Neural crest cell (in vitro differentiated cells): ENCODE results near the gene KCTD15. TPM values are rescaled to one million over a fixed set of nuclear protein-coding genes. Genes with fewer than 3 reads are reported as not detected.
A peak's percentile ranks its signal among the peaks of the same experiment; 100 is the strongest.

Experiments used
- DNase-seq: peaks from one replicate; pipeline ENCODE4 v3.0.0; 2021; ENCODE audit warnings: low read depth, mixed read lengths, low spot score
- H3K27ac Mint-ChIP-seq: one replicate; pipeline ENCODE4 v1.8.0; 2021; ENCODE audit warnings: mild to moderate bottlenecking, mixed read lengths; ENCODE audit not compliant: unreplicated experiment
- H3K27me3 Mint-ChIP-seq: 2 replicates; pipeline ENCODE4 v1.8.0; 2021; ENCODE audit warnings: low read depth, mild to moderate bottlenecking, mixed read lengths
- H3K36me3 Mint-ChIP-seq: 2 replicates; pipeline ENCODE4 v1.8.0; 2021; ENCODE audit warnings: low read depth, mild to moderate bottlenecking, mixed read lengths
- H3K4me1 Mint-ChIP-seq: 2 replicates; pipeline ENCODE4 v1.8.0; 2021; ENCODE audit warnings: mixed read lengths
- H3K4me3 Mint-ChIP-seq: one replicate; pipeline ENCODE4 v1.8.0; 2021; ENCODE audit warnings: mild to moderate bottlenecking, mixed read lengths
- H3K9me3 Mint-ChIP-seq: 2 replicates; pipeline ENCODE4 v1.8.0; 2021; ENCODE audit warnings: mixed read lengths
- total RNA-seq: library from RNA; stranded (reverse); gene quantifications from 2 replicates; pipeline ENCODE4 v1.2.1, GENCODE V29; 2021
- TF ChIP-seq, protein P1 (sequence below): fragments of 200-600 bp; sonication (generic); conservative IDR thresholded peaks from 2 replicates; pipeline ENCODE4 v1.5.0; 2021; ENCODE audit warnings: antibody characterized with exemption, mild to moderate bottlenecking

KCTD15 gene
- total RNA-seq, 1 donor from 2014 or later = 58.3 TPM

DNA sequence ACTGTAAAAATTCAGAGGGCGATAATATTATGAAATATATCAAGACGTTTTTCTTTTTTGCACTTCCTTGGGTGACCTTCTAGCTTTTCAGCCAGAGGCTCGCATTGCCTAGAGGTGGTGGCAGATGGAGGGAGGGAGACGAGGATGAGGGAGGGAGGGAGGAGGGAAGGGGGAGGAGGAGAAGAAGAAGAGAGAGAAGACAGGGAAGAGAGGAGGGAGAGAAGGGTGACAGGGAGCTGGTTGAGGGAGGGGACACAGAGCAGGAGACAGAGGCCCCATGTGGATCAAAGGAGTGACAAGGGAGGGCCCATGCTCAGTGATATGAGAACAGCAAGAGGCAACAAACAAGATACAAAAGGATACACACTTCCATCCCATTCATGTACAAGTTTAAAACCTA lies 8.0 kb upstream of the KCTD15 start:
- no peak overlapping the region for H3K27ac Mint-ChIP-seq
- no peak overlapping the region for H3K4me3 Mint-ChIP-seq
- no peaks in the 10 kb centered on the region for H3K9me3 Mint-ChIP-seq
- peaks cover 18% of the 10 kb centered on the region for H3K27me3 Mint-ChIP-seq
- TF ChIP-seq, protein P1, sequence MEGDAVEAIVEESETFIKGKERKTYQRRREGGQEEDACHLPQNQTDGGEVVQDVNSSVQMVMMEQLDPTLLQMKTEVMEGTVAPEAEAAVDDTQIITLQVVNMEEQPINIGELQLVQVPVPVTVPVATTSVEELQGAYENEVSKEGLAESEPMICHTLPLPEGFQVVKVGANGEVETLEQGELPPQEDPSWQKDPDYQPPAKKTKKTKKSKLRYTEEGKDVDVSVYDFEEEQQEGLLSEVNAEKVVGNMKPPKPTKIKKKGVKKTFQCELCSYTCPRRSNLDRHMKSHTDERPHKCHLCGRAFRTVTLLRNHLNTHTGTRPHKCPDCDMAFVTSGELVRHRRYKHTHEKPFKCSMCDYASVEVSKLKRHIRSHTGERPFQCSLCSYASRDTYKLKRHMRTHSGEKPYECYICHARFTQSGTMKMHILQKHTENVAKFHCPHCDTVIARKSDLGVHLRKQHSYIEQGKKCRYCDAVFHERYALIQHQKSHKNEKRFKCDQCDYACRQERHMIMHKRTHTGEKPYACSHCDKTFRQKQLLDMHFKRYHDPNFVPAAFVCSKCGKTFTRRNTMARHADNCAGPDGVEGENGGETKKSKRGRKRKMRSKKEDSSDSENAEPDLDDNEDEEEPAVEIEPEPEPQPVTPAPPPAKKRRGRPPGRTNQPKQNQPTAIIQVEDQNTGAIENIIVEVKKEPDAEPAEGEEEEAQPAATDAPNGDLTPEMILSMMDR = no peak
- no peaks in the 10 kb centered on the region for H3K36me3 Mint-ChIP-seq
- no peak for DNase-seq
- H3K4me1 Mint-ChIP-seq = peaks cover 17% of the 10 kb centered on the region

DNA sequence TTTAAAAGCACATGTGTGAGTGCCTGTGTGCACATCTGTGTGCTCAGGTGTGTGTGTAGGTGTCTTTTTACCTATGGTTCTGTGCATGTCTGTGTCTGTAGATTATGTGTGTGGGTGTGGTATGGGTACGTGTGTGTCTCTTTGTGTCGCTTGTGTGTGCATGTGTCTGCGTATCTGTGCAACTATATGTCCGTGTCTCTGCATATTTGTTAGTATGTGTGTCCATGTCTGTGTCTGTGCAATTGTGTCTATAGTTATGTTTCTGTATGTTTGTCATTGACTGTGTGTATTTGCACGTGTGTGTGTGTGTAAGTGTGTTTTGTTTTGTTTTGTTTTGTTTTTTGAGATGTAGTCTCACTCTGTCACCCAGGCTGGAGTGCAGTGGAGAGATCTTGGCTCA lies 7.3 kb upstream of the KCTD15 start:
- TF ChIP-seq, protein P1 = no peak
- Mint-ChIP-seq H3K27ac (peak overlapping the region; percentile 24), H3K4me3 (no peak overlapping the region), H3K9me3 (no peaks in the 10 kb centered on the region), H3K36me3 (no peaks in the 10 kb centered on the region), H3K27me3 (peaks cover 18% of the 10 kb centered on the region), H3K4me1 (peaks cover 18% of the 10 kb centered on the region)
- DNase-seq = no peak

DNA sequence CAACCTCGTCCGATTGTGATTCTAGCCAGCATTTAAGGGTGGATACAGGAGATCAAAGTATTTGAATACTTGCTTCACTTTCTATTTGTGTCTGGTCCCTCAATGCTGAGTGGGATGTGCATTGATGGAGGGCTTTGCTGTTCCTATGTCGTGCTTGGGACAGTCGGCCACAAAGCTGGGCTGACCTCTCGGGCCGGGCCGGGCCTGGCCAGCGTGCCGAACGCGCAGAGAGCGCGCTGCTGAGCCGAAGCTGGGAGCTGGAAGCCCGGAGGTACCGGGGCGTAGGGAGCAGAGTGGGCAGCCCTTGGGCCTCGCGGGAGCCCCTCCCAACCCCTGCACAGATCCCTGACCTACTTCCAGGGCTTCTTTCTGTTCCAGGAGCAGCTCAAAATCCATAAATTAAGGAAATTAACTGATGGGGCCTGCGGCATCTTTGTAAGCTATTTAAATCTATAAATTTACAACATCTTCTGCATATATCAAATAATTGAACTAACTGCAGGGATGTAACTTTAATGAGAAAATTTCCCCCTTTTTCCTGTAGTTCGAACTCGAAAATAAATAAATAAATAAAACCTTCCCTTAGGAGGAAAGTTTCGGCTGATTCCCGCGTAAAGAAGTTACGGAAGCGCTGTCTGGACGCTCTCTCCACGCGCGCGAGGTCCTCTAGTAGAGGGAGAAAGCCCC lies 1.8 kb upstream of the KCTD15 start:
- TF ChIP-seq, protein P1 = no peak
- peak overlapping the region; percentile 93 for H3K4me3 Mint-ChIP-seq
- peaks cover 22% of the 10 kb centered on the region for H3K4me1 Mint-ChIP-seq
- no peak for DNase-seq
- peak overlapping the region; percentile 95 for H3K27ac Mint-ChIP-seq
- H3K9me3 Mint-ChIP-seq = no peaks in the 10 kb centered on the region
- H3K36me3 Mint-ChIP-seq = peaks cover 1% of the 10 kb centered on the region
- H3K27me3 Mint-ChIP-seq = peaks cover 8% of the 10 kb centered on the region

DNA sequence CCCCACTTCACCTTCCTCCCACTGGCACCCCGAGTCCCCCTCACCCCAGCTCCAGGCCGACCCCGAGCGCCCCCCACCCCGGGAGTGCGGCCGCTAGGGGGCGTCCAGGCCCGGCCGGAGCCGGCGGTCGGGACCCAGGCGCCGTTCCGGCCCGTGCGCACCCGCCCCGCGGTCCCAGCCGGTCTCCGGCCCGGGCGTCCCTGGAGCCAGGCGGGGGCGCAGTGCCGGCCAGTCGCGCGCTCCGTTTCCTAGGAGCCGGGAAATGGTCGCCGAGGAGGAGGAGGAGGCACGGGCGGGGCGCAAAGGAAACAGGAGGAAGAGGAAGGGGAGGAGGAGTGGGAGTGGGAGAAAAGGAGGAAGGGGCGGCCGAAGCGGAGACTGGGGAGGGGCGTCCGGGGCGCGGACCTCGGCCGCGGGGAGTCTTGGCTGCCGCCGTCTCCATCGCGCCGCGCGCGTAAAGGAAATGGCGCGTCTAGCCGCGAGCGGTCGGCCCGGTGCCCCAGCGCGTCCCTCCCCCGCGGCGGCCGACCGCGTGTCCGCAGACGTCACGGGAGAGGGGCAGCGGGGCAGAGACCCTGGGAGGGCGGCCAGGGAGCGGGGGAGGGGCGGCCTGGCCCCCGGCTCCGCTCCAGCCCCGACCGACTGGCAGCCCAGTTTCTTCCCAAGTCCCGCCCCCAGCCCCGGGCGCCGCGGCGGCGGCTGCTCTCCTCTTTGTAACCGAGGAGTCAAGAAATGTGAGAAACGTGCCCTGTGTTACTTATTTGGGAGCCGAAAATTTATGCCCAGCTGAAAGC lies 1.1 kb upstream of the KCTD15 start:
- peaks cover 25% of the 10 kb centered on the region for H3K4me1 Mint-ChIP-seq
- peak overlapping the region; percentile 87 for H3K27ac Mint-ChIP-seq
- peaks cover 5% of the 10 kb centered on the region for H3K36me3 Mint-ChIP-seq
- no peaks in the 10 kb centered on the region for H3K9me3 Mint-ChIP-seq
- H3K4me3 Mint-ChIP-seq = peak overlapping the region; percentile 93
- TF ChIP-seq, protein P1 = peak; percentile 95
- DNase-seq = peak; percentile 85
- peaks cover 8% of the 10 kb centered on the region for H3K27me3 Mint-ChIP-seq

DNA sequence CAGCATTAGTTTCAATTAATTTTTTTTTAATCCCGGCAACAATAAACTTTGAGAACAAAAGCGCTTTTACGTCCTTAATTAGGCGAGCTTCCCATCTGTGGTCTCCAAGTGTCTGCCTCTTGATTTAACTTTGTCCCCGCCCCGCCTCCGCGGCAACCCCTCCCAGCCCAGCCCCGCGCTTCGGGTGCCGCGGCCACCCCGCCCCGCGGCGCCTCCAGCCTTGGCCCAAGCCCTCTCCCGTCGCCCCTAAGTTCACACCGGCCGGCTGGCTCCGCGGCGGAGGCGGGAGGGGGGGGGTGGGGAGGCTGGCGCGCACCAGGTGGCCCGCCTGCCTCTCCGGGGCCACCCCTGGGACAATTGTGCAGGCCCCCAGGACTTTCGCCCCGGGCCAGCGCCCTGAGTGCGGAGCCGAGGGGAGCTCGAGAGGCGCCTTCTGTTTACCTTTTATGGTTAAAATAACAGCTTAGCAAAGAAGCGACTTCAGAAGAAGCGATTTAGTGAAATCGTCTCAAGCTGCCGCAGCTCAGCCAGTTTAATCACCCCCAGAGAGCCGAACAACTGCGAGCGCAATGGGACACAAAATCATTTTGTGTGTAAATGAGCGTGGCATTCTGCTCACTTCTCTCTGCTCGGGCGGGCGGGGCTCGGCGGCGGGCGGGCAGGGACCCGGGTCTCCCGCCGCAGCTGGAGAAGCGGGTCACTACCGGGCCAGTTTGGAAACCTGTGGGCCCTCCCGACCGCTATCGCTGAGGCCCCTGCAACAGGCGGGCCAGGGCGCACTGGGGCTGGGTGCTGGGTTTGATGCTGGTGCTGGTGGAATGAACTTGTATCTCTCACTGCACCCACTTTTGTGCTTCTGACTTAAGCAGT lies 1.4 kb downstream of the KCTD15 start:
- TF ChIP-seq, protein P1 = no peak
- peaks cover 5% of the 10 kb centered on the region for H3K36me3 Mint-ChIP-seq
- H3K27me3 Mint-ChIP-seq = peaks cover 8% of the 10 kb centered on the region
- peak overlapping the region; percentile 96 for H3K4me3 Mint-ChIP-seq
- H3K4me1 Mint-ChIP-seq = peaks cover 25% of the 10 kb centered on the region
- DNase-seq = peak; percentile 34
- H3K27ac Mint-ChIP-seq = peak overlapping the region; percentile 87
- no peaks in the 10 kb centered on the region for H3K9me3 Mint-ChIP-seq
